Measurements from ENCODE around the gene CR1L. TPM values are rescaled to one million over a fixed set of nuclear protein-coding genes. Genes with fewer than 3 reads are reported as not detected.
"Not testable (repeated sequence)": the region's sequence is repeated elsewhere in the genome, so short reads cannot be mapped to it uniquely, and the experiment has no call there.

CR1L gene
- total and polyA plus RNA-seq, 12 donors: 0.34 to 1.1 (median 0.42) TPM; not detected in 9

GRCh38 chr1:207612762-207613161, 32.2 kb upstream of the CR1L start:
- 84 to 85% methylated on average over 11 of the region's 11 CpGs for WGBS, 2 donors
- no peak for ATAC-seq
- H3K4me1 ChIP-seq: no peaks in the 10 kb centered on the region
- H3K27ac ChIP-seq: no peak overlapping the region
- TF ChIP-seq CTCF (IDR thresholded peaks at IDR 0.05): no peak
- peaks cover 0 to 26% (median 0%) of the 10 kb centered on the region in 7 donors for H3K27me3 ChIP-seq
- intact Hi-C loops (cut with DNase I): no loop called here
- H3K4me3 ChIP-seq: no peak overlapping the region
- H3K36me3 ChIP-seq: peaks cover 0 to 86% (median 0%) of the 10 kb centered on the region in 9 donors
- no peak for DNase-seq
- peaks cover 0 to 11% (median 0%) of the 10 kb centered on the region in 11 donors for H3K9me3 ChIP-seq

GRCh38 chr1:207619871-207620542, 24.9 kb upstream of the CR1L start:
- Histone ChIP-seq H3K4me1 (no peaks in the 10 kb centered on the region), H3K9me3 (no peaks in the 10 kb centered on the region), H3K36me3 (peaks cover 0 to 71% (median 0%) of the 10 kb centered on the region in 9 donors), H3K27ac (no peak overlapping the region), H3K4me3 (no peak overlapping the region), H3K27me3 (peaks cover 0 to 11% (median 0%) of the 10 kb centered on the region in 7 donors)
- peak; percentile 53 to 83 (median 67) for ATAC-seq
- WGBS, 2 donors: 55 to 57% methylated on average over 7 of the region's 7 CpGs
- DNase-seq: no peak
- intact Hi-C loops (cut with DNase I): no loop called here
- TF ChIP-seq CTCF (IDR thresholded peaks at IDR 0.05): peak; percentile 46 to 81 (median 70)

- Histone ChIP-seq H3K36me3 (peaks cover 0 to 67% (median 0%) of the 10 kb centered on the region in 9 donors), H3K27me3 (peaks cover 0 to 10% (median 0%) of the 10 kb centered on the region in 7 donors), H3K9me3 (peaks cover 0 to 3% (median 0%) of the 10 kb centered on the region in 11 donors), H3K4me1 (no peaks in the 10 kb centered on the region), H3K4me3 (no peak overlapping the region), H3K27ac (no peak overlapping the region)
- intact Hi-C loops (cut with DNase I): no loop called here
- WGBS, 2 donors: 93 to 94% methylated on average over 2 of the region's 2 CpGs
- TF ChIP-seq CTCF (IDR thresholded peaks at IDR 0.05): peak in 3 of 9 donors; percentile 11 to 15 (median 14)
- no peak for ATAC-seq
- DNase-seq: no peak
These were observed 24.4 kb upstream of the CR1L start for GRCh38 chr1:207620543-207620893.

GRCh38 chr1:207625504-207626071, 19.3 kb upstream of the CR1L start:
- H3K27ac ChIP-seq; H3K4me3 ChIP-seq; H3K4me1 ChIP-seq; ATAC-seq; intact Hi-C loops (cut with DNase I); H3K27me3 ChIP-seq; DNase-seq; H3K9me3 ChIP-seq: not testable (repeated sequence)
- peaks cover 0 to 57% (median 0%) of the 10 kb centered on the region in 9 donors for H3K36me3 ChIP-seq
- WGBS, 2 donors: 83 to 85% methylated on average over 1 of the region's 1 CpG

GRCh38 chr1:207626972-207627337, 18.0 kb upstream of the CR1L start:
- ATAC-seq: no peak
- Histone ChIP-seq H3K4me3 (no peak overlapping the region), H3K27me3 (peaks cover 0 to 3% (median 0%) of the 10 kb centered on the region in 7 donors), H3K27ac (no peak overlapping the region), H3K36me3 (peaks cover 0 to 57% (median 0%) of the 10 kb centered on the region in 9 donors), H3K4me1 (peaks cover 0 to 3% (median 0%) of the 10 kb centered on the region in 9 donors), H3K9me3 (peaks cover 0 to 3% (median 0%) of the 10 kb centered on the region in 11 donors)
- TF ChIP-seq CTCF (IDR thresholded peaks at IDR 0.05): no peak
- 89 to 97% methylated on average over 1 of the region's 1 CpG for WGBS, 2 donors
- DNase-seq: no peak
- intact Hi-C loops (cut with DNase I): no loop called here

All from heart right ventricle (tissue), 16 donors.